Measurements from ENCODE around the gene C20orf144.

C20orf144 gene

GRCh38 chr20:33659341-33660034 is 2.6 kb upstream of the C20orf144 start:
- TF ChIP-seq EZH2 (optimal IDR thresholded peaks at IDR 0.05; ENCODE audit: low read depth, low read length) = no peak
- TF ChIP-seq EZH2phosphoT487 (IDR thresholded peaks at IDR 0.05; ENCODE audit: low read length) = no peak
- Histone ChIP-seq H3K79me2 (ENCODE audit: low read length) (no peaks in the 10 kb centered on the region; the same call in 1 of the 2 replicates), H3K27ac (ENCODE audit: low read length) (no peak overlapping the region), H3K4me3 (ENCODE audit: low read length) (no peak overlapping the region), H2AFZ (ENCODE audit: low read length) (no peak overlapping the region), H3F3A (ENCODE audit: insufficient read depth, low read length) (peaks cover 3% of the 10 kb centered on the region; the same call in 1 of the 2 replicates), H3K9me3 (replicated peaks; ENCODE audit: insufficient read depth, low read length) (no peaks in the 10 kb centered on the region), H3K4me2 (ENCODE audit: low read depth, low read length) (no peak overlapping the region), H3K4me1 (ENCODE audit: low read length) (peaks cover 12% of the 10 kb centered on the region), H3K9ac (ENCODE audit: low read length) (no peak overlapping the region), H3K36me3 (replicated peaks; ENCODE audit: insufficient read depth, low read length) (no peaks in the 10 kb centered on the region), H3K27me3 (replicated peaks; ENCODE audit: insufficient read depth, low read length) (no peaks in the 10 kb centered on the region), H4K20me1 (ENCODE audit: insufficient read depth, low read length) (no peaks in the 10 kb centered on the region), H3K9me2 (replicated peaks; ENCODE audit: insufficient read depth, low read length) (no peaks in the 10 kb centered on the region)
- DNase-seq = no peak

GRCh38 chr20:33660035-33660684 is 2.0 kb upstream of the C20orf144 start:
- no peak for DNase-seq
- Histone ChIP-seq H3F3A (ENCODE audit: insufficient read depth, low read length) (peaks cover 8% of the 10 kb centered on the region; the same call in 1 of the 2 replicates), H3K4me3 (ENCODE audit: low read length) (no peak overlapping the region), H2AFZ (ENCODE audit: low read length) (no peak overlapping the region), H3K4me1 (ENCODE audit: low read length) (peaks cover 12% of the 10 kb centered on the region), H4K20me1 (ENCODE audit: insufficient read depth, low read length) (no peaks in the 10 kb centered on the region), H3K4me2 (ENCODE audit: low read depth, low read length) (no peak overlapping the region), H3K9me3 (replicated peaks; ENCODE audit: insufficient read depth, low read length) (no peaks in the 10 kb centered on the region), H3K79me2 (ENCODE audit: low read length) (no peaks in the 10 kb centered on the region; the same call in 1 of the 2 replicates), H3K27me3 (replicated peaks; ENCODE audit: insufficient read depth, low read length) (no peaks in the 10 kb centered on the region), H3K9me2 (replicated peaks; ENCODE audit: insufficient read depth, low read length) (no peaks in the 10 kb centered on the region), H3K27ac (ENCODE audit: low read length) (no peak overlapping the region), H3K36me3 (replicated peaks; ENCODE audit: insufficient read depth, low read length) (no peaks in the 10 kb centered on the region), H3K9ac (ENCODE audit: low read length) (no peak overlapping the region)
- TF ChIP-seq CTCF (IDR thresholded peaks at IDR 0.05; ENCODE audit: low read length) (no peak), EZH2phosphoT487 (IDR thresholded peaks at IDR 0.05; ENCODE audit: low read length) (no peak), EZH2 (optimal IDR thresholded peaks at IDR 0.05; ENCODE audit: low read depth, low read length) (no peak)

- H3K9me3 ChIP-seq (replicated peaks; ENCODE audit: insufficient read depth, low read length) = no peaks in the 10 kb centered on the region
- no peak overlapping the region for H3K4me3 ChIP-seq (ENCODE audit: low read length)
- DNase-seq = no peak
- no peaks in the 10 kb centered on the region; the same call in 1 of the 2 replicates for H3K79me2 ChIP-seq (ENCODE audit: low read length)
- H4K20me1 ChIP-seq (ENCODE audit: insufficient read depth, low read length) = no peaks in the 10 kb centered on the region
- peaks cover 12% of the 10 kb centered on the region for H3K4me1 ChIP-seq (ENCODE audit: low read length)
- no peak overlapping the region for H2AFZ ChIP-seq (ENCODE audit: low read length)
- H3F3A ChIP-seq (ENCODE audit: insufficient read depth, low read length) = peaks cover 8% of the 10 kb centered on the region; the same call in 1 of the 2 replicates
- H3K9me2 ChIP-seq (replicated peaks; ENCODE audit: insufficient read depth, low read length) = no peaks in the 10 kb centered on the region
- H3K36me3 ChIP-seq (replicated peaks; ENCODE audit: insufficient read depth, low read length) = no peaks in the 10 kb centered on the region
- no peak overlapping the region for H3K4me2 ChIP-seq (ENCODE audit: low read depth, low read length)
- no peak for TF ChIP-seq EZH2phosphoT487 (IDR thresholded peaks at IDR 0.05; ENCODE audit: low read length)
- TF ChIP-seq CTCF (IDR thresholded peaks at IDR 0.05; ENCODE audit: low read length) = no peak
- TF ChIP-seq EZH2 (optimal IDR thresholded peaks at IDR 0.05; ENCODE audit: low read depth, low read length) = no peak
- no peak overlapping the region for H3K27ac ChIP-seq (ENCODE audit: low read length)
- H3K9ac ChIP-seq (ENCODE audit: low read length) = no peak overlapping the region
- H3K27me3 ChIP-seq (replicated peaks; ENCODE audit: insufficient read depth, low read length) = no peaks in the 10 kb centered on the region
Measured at GRCh38 chr20:33660685-33661058, 1.5 kb upstream of the C20orf144 start.
